ENCODE measurements around the gene GSS. TPM values are rescaled to one million over a fixed set of nuclear protein-coding genes. Genes with fewer than 3 reads are reported as not detected.

GSS gene
- total and polyA plus RNA-seq, 4 donors, result 20.8 to 38.8 (median 35.4) TPM

DNA sequence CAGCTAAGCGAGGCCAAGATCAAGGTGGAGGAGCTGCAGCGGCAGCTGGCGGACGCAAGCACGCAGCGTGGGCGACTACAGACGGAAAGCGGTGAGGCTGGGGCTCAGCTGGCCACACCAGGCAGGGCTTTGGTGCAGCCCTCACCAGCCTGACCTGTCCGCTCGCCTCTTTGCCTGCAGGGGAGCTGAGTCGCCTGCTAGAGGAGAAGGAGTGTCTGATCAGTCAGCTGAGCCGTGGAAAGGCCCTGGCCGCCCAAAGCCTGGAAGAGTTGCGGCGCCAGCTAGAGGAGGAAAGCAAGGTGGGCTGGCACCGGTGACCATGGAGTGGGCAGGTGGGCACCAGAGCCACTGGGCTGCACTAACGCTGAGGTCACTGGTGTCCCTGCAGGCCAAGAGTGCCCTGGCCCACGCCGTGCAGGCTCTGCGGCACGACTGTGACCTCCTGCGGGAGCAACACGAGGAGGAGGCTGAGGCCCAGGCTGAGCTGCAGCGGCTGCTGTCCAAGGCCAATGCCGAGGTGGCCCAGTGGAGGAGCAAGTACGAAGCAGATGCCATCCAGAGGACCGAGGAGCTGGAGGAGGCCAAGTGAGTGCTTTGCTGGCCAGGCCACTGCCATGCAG lies 42.8 kb upstream of the GSS start:
- peaks cover 2 to 39% (median 20%) of the 10 kb centered on the region in 4 donors for H3K4me1 ChIP-seq (ENCODE audit: control insufficient read depth in 4 of 4, insufficient read depth in 4 of 4, low read length in 3 of 4)
- H3K27ac ChIP-seq (ENCODE audit: low read depth in 1 of 2, low read length in 2 of 2), result no peak overlapping the region
- peaks cover 11 to 74% (median 18%) of the 10 kb centered on the region in 4 donors for H3K36me3 ChIP-seq (ENCODE audit: control insufficient read depth in 4 of 4, insufficient read depth in 3 of 4, low read depth in 1 of 4, low read length in 3 of 4)
- H3K27me3 ChIP-seq (ENCODE audit: control insufficient read depth in 4 of 4, insufficient read depth in 4 of 4, low read length in 3 of 4), result no peaks in the 10 kb centered on the region
- no peaks in the 10 kb centered on the region for H3K9me3 ChIP-seq (ENCODE audit: control insufficient read depth in 4 of 4, low read length in 3 of 4)
- DNase-seq (ENCODE audit: low spot score), result no peak
- no peak overlapping the region for H3K4me3 ChIP-seq (ENCODE audit: low read depth in 1 of 3, low read length in 3 of 3)
- H3K9ac ChIP-seq (ENCODE audit: low read depth in 1 of 2, low read length in 2 of 2), result no peak overlapping the region
- TF ChIP-seq NR2F2 (IDR thresholded peaks at IDR 0.05) (no peak), HNF4A (conservative IDR thresholded peaks at IDR 0.05) (no peak), TAF1 (conservative IDR thresholded peaks at IDR 0.05) (no peak), GABPA (IDR thresholded peaks at IDR 0.05 in 1 of 2, conservative IDR thresholded peaks at IDR 0.05 in 1 of 2) (no peak), HNF4G (IDR thresholded peaks at IDR 0.05) (no peak), RAD21 (IDR thresholded peaks at IDR 0.05) (no peak), FOXA1 (IDR thresholded peaks at IDR 0.05) (no peak), RXRA (IDR thresholded peaks at IDR 0.05) (no peak), EGR1 (IDR thresholded peaks at IDR 0.05; ENCODE audit: low read depth in 2 of 2) (no peak), SP1 (IDR thresholded peaks at IDR 0.05) (no peak), JUND (IDR thresholded peaks at IDR 0.05) (no peak), YY1 (IDR thresholded peaks at IDR 0.05) (no peak)
- TF ChIP-seq, protein P1, sequence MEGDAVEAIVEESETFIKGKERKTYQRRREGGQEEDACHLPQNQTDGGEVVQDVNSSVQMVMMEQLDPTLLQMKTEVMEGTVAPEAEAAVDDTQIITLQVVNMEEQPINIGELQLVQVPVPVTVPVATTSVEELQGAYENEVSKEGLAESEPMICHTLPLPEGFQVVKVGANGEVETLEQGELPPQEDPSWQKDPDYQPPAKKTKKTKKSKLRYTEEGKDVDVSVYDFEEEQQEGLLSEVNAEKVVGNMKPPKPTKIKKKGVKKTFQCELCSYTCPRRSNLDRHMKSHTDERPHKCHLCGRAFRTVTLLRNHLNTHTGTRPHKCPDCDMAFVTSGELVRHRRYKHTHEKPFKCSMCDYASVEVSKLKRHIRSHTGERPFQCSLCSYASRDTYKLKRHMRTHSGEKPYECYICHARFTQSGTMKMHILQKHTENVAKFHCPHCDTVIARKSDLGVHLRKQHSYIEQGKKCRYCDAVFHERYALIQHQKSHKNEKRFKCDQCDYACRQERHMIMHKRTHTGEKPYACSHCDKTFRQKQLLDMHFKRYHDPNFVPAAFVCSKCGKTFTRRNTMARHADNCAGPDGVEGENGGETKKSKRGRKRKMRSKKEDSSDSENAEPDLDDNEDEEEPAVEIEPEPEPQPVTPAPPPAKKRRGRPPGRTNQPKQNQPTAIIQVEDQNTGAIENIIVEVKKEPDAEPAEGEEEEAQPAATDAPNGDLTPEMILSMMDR (IDR thresholded peaks at IDR 0.05; ENCODE audit: low read depth, low read length, missing input control), result no peak
- TF ChIP-seq, protein P2, sequence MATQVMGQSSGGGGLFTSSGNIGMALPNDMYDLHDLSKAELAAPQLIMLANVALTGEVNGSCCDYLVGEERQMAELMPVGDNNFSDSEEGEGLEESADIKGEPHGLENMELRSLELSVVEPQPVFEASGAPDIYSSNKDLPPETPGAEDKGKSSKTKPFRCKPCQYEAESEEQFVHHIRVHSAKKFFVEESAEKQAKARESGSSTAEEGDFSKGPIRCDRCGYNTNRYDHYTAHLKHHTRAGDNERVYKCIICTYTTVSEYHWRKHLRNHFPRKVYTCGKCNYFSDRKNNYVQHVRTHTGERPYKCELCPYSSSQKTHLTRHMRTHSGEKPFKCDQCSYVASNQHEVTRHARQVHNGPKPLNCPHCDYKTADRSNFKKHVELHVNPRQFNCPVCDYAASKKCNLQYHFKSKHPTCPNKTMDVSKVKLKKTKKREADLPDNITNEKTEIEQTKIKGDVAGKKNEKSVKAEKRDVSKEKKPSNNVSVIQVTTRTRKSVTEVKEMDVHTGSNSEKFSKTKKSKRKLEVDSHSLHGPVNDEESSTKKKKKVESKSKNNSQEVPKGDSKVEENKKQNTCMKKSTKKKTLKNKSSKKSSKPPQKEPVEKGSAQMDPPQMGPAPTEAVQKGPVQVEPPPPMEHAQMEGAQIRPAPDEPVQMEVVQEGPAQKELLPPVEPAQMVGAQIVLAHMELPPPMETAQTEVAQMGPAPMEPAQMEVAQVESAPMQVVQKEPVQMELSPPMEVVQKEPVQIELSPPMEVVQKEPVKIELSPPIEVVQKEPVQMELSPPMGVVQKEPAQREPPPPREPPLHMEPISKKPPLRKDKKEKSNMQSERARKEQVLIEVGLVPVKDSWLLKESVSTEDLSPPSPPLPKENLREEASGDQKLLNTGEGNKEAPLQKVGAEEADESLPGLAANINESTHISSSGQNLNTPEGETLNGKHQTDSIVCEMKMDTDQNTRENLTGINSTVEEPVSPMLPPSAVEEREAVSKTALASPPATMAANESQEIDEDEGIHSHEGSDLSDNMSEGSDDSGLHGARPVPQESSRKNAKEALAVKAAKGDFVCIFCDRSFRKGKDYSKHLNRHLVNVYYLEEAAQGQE (IDR thresholded peaks at IDR 0.05), result no peak
- TF ChIP-seq, protein P3, sequence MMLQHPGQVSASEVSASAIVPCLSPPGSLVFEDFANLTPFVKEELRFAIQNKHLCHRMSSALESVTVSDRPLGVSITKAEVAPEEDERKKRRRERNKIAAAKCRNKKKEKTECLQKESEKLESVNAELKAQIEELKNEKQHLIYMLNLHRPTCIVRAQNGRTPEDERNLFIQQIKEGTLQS (IDR thresholded peaks at IDR 0.05), result no peak
- 96% methylated on average over 28 of the region's 28 CpGs for WGBS

DNA sequence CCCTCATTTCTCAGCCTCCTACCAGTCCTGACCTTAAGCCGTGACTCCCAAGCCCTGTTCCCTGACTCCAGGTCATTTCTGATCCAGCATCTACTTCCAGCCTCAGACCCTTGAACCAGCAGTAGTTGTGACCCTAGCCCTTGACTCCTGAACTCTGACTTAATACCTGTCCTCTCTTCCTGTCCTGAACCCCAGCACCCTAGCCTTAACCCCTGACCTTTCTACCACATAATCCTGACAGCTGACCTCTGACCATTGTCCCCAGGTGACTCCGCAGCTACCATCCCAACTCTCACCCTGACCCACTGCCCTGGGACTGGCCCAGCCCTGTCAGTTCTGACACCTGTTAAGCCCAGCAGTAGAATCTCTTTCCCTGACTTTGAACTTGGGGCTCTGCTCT lies 42.2 kb upstream of the GSS start:
- H3K36me3 ChIP-seq (ENCODE audit: control insufficient read depth in 4 of 4, insufficient read depth in 3 of 4, low read depth in 1 of 4, low read length in 3 of 4), result peaks cover 4 to 68% (median 13%) of the 10 kb centered on the region in 4 donors
- no peak overlapping the region for H3K9ac ChIP-seq (ENCODE audit: low read depth in 1 of 2, low read length in 2 of 2)

More for the DNA sequence above, 42.2 kb upstream of the GSS start:
- WGBS, result 67% methylated on average over 2 of the region's 2 CpGs
- Histone ChIP-seq H3K27me3 (ENCODE audit: control insufficient read depth in 4 of 4, insufficient read depth in 4 of 4, low read length in 3 of 4) (no peaks in the 10 kb centered on the region), H3K4me1 (ENCODE audit: control insufficient read depth in 4 of 4, insufficient read depth in 4 of 4, low read length in 3 of 4) (peaks cover 2 to 33% (median 18%) of the 10 kb centered on the region in 4 donors), H3K9me3 (ENCODE audit: control insufficient read depth in 4 of 4, low read length in 3 of 4) (no peaks in the 10 kb centered on the region), H3K4me3 (ENCODE audit: low read depth in 1 of 3, low read length in 3 of 3) (no peak overlapping the region), H3K27ac (ENCODE audit: low read depth in 1 of 2, low read length in 2 of 2) (no peak overlapping the region)
- DNase-seq (ENCODE audit: low spot score), result no peak
- TF ChIP-seq HNF4A (conservative IDR thresholded peaks at IDR 0.05), result peak; percentile 55 to 66
- TF ChIP-seq NR2F2 (IDR thresholded peaks at IDR 0.05), result peak; percentile 94
- TF ChIP-seq RXRA (IDR thresholded peaks at IDR 0.05), result peak; percentile 80 to 95
- TF ChIP-seq, protein P4, sequence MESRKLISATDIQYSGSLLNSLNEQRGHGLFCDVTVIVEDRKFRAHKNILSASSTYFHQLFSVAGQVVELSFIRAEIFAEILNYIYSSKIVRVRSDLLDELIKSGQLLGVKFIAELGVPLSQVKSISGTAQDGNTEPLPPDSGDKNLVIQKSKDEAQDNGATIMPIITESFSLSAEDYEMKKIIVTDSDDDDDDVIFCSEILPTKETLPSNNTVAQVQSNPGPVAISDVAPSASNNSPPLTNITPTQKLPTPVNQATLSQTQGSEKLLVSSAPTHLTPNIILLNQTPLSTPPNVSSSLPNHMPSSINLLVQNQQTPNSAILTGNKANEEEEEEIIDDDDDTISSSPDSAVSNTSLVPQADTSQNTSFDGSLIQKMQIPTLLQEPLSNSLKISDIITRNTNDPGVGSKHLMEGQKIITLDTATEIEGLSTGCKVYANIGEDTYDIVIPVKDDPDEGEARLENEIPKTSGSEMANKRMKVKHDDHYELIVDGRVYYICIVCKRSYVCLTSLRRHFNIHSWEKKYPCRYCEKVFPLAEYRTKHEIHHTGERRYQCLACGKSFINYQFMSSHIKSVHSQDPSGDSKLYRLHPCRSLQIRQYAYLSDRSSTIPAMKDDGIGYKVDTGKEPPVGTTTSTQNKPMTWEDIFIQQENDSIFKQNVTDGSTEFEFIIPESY (IDR thresholded peaks at IDR 0.05), result no peak
- no peak for TF ChIP-seq YY1 (IDR thresholded peaks at IDR 0.05)
- TF ChIP-seq SP1 (IDR thresholded peaks at IDR 0.05), result peak; percentile 37
